Cardiac septum (tissue), 1 donor: ENCODE results near the gene UNC93A. TPM values are rescaled to one million over a fixed set of nuclear protein-coding genes. Genes with fewer than 3 reads are reported as not detected.

Experiments
- DNase-seq: peaks from one replicate; pipeline ENCODE4 v3.0.0-alpha.2; 2020; ENCODE audit warnings: low spot score
- intact Hi-C: fragments of 100-400 bp; cut with DNase I; formaldehyde crosslinking; loops from one replicate; pipeline ENCODE4 v1.14.0; 2022
- total RNA-seq: library from RNA; stranded (reverse); fragmentation: NEBNext Ultra II Directional; extraction: Animal tissue kit (Norgen Biotek cat#: 25700); gene quantifications from one replicate; pipeline ENCODE4 v1.2.1, GENCODE V29; 2021
- donor health status: DM: no; HTN: no; CAD: no.

Gene UNC93A
- total RNA-seq, 1 donor from 2014 or later, result not detected

DNA sequence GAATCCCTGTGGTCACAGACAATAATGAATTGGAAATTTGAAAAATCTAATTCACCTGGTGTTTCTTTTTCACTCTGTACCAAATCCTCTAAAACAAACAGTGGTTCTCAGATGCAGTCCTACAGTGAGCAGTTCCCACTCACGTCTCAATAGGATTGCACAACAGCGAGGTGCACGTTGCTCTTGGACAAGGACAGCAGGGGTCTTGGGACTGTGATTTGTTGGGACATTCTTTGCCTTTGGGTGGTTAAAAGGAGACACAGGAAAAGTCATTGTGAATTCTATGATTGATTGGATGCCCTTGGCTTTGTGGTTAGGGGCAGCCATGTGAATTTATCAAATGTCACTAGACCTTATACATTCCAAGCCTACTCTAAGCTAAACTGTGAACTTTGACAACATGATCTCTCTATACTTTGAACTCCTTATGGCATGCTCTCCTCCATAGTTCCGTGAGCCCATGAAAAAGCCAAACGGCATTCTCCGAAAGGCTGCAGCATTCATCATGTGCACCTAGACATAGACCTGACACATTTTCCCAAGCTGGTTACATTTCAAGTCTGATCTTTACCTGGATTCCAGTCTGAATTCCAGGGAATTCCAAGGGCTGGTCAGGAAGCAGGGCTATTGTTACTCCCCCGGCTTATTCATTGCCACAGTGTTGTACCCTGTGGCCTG lies 647 bp downstream of the UNC93A start:
- intact Hi-C loops, result no loop called here

DNA sequence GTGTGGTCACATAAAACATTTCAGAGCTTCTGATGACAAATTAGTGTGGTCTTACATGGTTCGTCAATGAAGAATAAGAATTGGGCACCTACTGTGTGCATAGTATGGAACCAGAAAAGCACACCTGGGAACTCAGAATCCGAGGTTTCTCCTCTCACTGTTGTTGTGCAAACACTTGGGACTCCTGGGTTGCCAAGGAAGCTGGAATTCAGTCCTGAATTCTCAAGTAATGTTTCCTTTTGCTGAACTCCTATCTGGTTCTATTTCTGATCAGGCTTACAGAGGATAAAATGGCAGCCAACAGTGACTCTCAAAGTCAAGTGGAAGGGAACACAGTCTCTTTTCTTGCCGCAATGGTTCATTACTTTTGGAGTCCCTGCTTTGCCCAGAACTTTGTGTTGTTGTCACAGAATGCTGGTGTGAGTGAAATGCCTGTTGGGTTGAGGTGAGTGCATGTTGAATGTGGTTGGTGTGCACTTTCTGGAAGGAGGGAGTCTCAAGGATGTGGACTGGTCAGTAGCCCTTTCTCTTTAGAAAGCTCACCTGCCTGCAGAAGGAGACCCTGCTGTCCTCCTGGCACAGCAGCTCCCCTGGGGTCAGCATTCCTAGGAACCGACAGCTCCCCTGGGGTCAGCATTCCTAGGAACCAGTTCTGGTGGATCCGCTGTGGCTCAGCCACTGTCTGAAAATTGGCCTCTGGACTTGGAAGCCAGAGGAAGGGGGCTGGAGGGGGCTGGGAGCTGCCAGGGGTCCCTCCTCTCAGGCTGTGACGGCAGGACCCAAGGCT lies 1.4 kb downstream of the UNC93A start:
- intact Hi-C loops, result no loop called here
- DNase-seq, result no peak

More for the DNA sequence above, 647 bp downstream of the UNC93A start:
- no peak for DNase-seq

- intact Hi-C loops, result no loop called here
- DNase-seq, result no peak
Observed at GRCh38 chr6:167293088-167293589, 2.0 kb downstream of the UNC93A start.

- intact Hi-C loops, result no loop called here
- peak; percentile 66 for DNase-seq
Observed at GRCh38 chr6:167293590-167294091, 2.5 kb downstream of the UNC93A start.

DNA sequence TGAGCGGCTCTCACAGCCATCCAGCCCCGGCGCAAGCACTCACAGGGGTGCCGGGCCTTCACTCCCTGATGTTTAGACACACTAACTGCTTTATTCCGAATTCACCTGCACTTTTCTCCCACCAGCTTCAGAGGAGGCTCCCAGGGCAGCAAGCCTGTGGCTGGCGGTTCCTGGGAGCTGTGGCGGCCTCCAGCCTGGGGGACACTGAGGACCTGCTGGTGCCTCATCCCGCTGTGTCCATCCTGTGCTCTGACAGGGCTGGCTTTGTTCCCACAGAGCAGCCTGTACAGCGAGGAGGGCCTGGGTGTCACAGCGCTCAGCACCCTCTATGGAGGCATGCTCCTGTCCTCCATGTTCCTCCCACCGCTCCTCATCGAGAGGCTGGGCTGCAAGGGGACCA lies 3.1 kb downstream of the UNC93A start:
- intact Hi-C loops, result no loop called here
- peak; percentile 50 for DNase-seq

- intact Hi-C loops, result no loop called here
- DNase-seq, result no peak
Observed at GRCh38 chr6:167294651-167295494, 3.8 kb downstream of the UNC93A start.

- intact Hi-C loops, result no loop called here
- no peak for DNase-seq
Observed at GRCh38 chr6:167295495-167296292, 4.6 kb downstream of the UNC93A start.

DNA sequence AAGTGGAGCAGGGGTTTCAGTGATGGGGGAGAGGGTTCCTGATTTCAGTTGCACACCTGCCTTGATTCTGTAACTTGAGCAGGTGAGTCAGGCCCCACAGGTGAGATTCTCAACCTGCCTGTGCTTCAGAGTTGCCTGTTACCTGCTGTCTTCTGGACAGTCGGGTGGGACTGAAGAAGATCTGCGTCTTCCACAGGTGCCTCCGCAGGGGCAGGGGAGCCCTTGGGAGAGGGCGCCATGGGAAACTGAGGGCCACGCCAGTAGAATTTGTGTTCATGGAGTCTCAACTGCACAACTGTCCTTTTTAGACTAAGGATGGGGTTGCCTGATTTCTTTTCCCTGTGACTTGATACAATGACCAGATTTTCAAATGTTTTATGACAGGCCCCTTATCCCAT lies 5.2 kb downstream of the UNC93A start:
- intact Hi-C loops, result no loop called here
- no peak for DNase-seq

- intact Hi-C loops, result no loop called here
- DNase-seq, result no peak
Observed at GRCh38 chr6:167296902-167297301, 5.8 kb downstream of the UNC93A start.

DNA sequence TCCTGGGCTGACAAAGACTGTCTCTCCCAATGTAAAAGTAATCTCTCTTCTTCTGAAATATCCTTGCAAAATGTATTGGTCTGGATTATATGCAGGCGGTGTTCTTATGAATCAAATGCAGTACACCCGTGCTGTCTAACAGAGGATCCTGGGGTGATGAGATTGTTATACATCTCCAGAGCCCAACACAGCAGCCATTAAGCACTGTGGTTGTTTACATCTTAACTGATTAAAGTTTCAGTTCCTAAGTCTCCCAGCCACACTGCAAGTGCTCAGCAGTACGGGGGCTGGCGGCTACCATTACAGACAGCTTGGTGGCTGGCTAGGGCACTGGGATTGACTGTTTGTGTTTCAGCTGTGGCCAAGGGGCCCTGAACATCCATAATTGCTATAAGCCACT lies 7.0 kb downstream of the UNC93A start:
- intact Hi-C loops, result no loop called here
- no peak for DNase-seq

GRCh38 chr6:167299641-167300308 lies 8.7 kb downstream of the UNC93A start:
- no peak for DNase-seq
- intact Hi-C loops, result no loop called here

- intact Hi-C loops, result no loop called here
- peak; percentile 38 for DNase-seq
Observed at GRCh38 chr6:167300902-167301777, 10.0 kb downstream of the UNC93A start.

GRCh38 chr6:167302074-167302473 lies 11.0 kb downstream of the UNC93A start:
- DNase-seq, result no peak
- intact Hi-C loops, result no loop called here

DNA sequence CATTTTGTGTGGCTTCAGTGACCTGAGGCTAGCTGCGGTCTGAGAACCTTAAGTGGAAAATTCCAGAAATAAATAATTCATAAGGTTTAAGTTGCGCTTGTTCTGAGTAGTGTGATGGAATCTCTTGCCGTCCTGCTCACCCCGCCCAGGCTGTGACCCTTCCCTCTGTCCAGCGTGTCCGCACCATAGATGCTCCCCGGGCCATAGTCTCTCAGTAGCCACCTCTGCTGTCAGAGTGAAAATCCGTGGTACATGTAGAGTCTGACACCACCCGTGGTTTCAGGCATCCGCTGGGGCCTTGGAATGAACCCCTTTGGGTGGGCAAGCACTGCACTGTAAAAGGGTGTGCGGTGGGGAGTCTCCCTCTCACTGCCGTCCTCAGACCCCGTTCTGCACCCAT lies 11.7 kb downstream of the UNC93A start:
- intact Hi-C loops, result no loop called here
- DNase-seq, result no peak

DNA sequence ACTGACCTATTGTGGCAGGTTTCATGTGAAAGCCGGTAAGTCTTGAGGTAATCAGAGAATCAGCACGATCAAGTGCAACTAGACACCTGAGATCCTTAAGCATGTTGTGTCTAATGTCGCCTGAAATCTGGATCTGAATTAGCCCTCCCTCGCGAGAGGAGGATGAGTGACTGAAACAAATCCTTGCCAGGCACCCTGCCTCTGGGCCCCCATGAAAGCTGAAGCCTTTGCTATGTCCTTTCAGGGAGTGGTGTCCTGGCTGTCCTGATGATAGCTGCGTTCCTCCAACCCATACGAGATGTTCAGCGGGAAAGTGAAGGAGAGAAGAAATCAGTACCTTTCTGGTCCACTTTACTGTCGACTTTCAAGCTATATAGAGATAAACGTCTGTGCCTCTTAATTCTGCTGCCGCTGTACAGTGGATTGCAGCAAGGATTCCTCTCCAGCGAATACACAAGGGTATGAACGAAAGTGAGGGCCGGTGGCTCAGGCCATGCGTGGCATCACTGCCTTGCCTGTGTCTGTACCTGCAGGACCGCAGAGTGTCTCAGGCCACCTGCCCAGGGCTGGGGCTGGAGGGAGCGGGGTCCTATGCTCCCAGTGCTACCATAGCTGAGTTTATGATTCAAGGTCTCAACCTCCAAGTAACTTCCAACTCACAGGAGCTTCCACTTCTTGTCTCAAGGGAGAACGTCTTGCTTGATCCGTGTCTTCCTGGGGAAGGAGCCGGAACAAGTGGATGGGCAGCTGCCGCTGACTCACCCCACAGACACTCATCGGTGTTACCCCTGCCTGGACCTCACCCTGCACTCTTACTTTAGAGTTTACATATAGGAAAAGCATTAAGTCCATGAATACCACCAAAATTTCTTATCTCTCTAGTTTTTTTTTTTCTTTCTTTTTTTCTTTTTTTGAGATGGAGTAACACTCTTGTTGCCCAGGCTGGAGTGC lies 12.8 kb downstream of the UNC93A start:
- intact Hi-C loops, result no loop called here
- no peak for DNase-seq

DNA sequence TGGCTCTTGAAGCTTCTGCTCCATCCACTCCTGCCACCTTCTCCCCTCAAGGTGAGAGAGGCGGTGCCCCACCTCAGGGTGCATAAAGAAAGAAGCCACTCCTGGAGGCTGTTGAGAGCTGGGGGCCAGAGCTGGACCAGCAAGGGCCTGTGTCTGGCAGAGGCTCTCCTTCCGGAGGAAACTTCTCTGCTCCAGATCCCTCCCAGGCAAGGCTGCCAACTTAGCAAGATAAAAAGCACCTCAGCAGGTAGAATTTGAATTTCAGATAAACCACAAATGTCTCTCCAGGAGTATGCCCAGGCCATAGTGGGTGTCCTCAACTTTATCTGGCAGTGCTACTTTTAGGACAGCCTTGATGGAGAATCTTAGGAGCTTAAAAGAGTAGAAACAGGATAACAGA lies 13.8 kb downstream of the UNC93A start:
- no peak for DNase-seq
- intact Hi-C loops, result no loop called here

DNA sequence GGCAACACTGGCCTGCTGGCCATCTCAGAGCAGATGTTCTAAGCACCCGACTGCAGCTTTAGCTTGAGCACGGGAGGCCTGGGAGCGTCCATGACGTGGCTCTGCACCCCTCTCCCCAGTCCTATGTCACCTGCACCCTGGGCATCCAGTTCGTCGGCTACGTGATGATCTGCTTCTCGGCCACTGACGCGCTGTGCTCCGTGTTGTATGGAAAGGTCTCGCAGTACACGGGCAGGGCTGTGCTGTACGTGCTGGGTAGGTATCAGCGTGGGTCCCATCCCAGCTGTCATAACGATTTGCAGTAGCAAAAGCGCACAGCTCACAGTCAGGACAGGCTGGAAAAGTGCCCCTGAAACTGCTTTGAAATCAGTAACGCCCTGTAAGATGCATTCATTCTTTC lies 14.7 kb downstream of the UNC93A start:
- DNase-seq, result no peak
- intact Hi-C loops, result no loop called here
